ENCODE measurements around the gene SLCO1A2. TPM values are rescaled to one million over a fixed set of nuclear protein-coding genes. Genes with fewer than 3 reads are reported as not detected.

SLCO1A2 gene
- total RNA-seq, 1 experiment from 2014 or later = 0.63 TPM

DNA sequence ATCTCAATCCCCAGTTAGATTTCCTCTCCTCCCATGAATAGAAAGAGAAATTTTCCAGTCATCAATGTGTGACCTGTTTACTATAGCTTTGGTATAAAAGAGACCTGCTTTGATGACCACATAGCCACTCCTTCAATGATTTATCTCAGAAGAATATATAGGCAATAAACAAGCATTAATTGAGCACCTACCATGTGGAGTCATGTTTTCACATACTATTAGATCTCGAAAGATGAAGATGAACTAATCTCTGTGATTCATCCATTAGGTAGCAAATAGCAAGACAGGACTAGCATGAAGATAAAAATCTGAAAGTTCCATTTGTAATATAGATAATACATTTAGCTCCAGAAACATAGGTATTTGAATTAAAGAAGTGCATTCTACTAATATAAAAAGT is 40.5 kb downstream of the SLCO1A2 start:
- H3K4me3 ChIP-seq = no peak overlapping the region
- no peaks in the 10 kb centered on the region for H3K79me2 ChIP-seq (ENCODE audit: low read depth)
- H3K4me1 ChIP-seq (replicated peaks; ENCODE audit: insufficient read depth) = no peaks in the 10 kb centered on the region
- DNase-seq = no peak
- H3K27ac ChIP-seq = no peak overlapping the region
- ChIA-PET POLR2A (ENCODE audit: unreplicated experiment) (no interaction called here), CTCF (no interaction called here)
- no peaks in the 10 kb centered on the region for H3K9me2 ChIP-seq (ENCODE audit: insufficient read depth)
- no peaks in the 10 kb centered on the region for H3K36me3 ChIP-seq (ENCODE audit: low read depth)
- BruUV-seq (replicated peaks) = no TSS peak
- TF ChIP-seq, protein P1, sequence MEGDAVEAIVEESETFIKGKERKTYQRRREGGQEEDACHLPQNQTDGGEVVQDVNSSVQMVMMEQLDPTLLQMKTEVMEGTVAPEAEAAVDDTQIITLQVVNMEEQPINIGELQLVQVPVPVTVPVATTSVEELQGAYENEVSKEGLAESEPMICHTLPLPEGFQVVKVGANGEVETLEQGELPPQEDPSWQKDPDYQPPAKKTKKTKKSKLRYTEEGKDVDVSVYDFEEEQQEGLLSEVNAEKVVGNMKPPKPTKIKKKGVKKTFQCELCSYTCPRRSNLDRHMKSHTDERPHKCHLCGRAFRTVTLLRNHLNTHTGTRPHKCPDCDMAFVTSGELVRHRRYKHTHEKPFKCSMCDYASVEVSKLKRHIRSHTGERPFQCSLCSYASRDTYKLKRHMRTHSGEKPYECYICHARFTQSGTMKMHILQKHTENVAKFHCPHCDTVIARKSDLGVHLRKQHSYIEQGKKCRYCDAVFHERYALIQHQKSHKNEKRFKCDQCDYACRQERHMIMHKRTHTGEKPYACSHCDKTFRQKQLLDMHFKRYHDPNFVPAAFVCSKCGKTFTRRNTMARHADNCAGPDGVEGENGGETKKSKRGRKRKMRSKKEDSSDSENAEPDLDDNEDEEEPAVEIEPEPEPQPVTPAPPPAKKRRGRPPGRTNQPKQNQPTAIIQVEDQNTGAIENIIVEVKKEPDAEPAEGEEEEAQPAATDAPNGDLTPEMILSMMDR (conservative IDR thresholded peaks at IDR 0.05) = no peak
- TF ChIP-seq EZH2 (IDR thresholded peaks at IDR 0.05; ENCODE audit: low read depth) = no peak
- H3K4me2 ChIP-seq = no peak overlapping the region
- H3K9me3 ChIP-seq (ENCODE audit: insufficient read depth, low read depth) = no peaks in the 10 kb centered on the region
- intact Hi-C loops (cut with micrococcal nuclease; ENCODE audit: unreplicated experiment) = no loop called here
- no peaks in the 10 kb centered on the region for H4K20me1 ChIP-seq (ENCODE audit: insufficient read depth)
- H2AFZ ChIP-seq = no peak overlapping the region
- no peaks in the 10 kb centered on the region for H3K27me3 ChIP-seq (ENCODE audit: insufficient read depth, low read depth)
- H3F3A ChIP-seq (ENCODE audit: insufficient read depth, low read depth) = no peaks in the 10 kb centered on the region

DNA sequence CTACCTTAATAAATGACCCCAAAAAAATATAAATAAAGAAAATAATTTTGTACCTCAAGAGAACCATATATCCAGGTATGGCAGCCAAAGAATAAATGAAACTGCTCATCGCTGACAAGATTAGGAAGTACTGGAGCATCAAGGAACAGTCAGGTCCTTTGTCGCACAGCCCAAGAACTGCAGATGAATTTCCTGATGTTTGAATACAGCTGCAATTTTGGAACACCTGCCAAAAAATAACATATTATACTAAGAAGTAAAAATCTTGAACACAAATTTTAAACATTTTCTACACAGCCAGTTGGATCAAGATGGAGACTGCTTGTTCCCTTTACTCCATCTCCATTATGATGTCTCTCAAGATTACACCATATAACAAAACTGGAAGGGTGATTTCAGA is 42.6 kb downstream of the SLCO1A2 start:
- no peaks in the 10 kb centered on the region for H3K36me3 ChIP-seq (ENCODE audit: low read depth)
- H3K79me2 ChIP-seq (ENCODE audit: low read depth) = no peaks in the 10 kb centered on the region
- no peak overlapping the region for H2AFZ ChIP-seq
- H3K4me3 ChIP-seq = no peak overlapping the region
- POLR2A ChIA-PET (ENCODE audit: unreplicated experiment) = no interaction called here
- H3K9me2 ChIP-seq (ENCODE audit: insufficient read depth) = no peaks in the 10 kb centered on the region
- CTCF ChIA-PET = no interaction called here
- H4K20me1 ChIP-seq (ENCODE audit: insufficient read depth) = no peaks in the 10 kb centered on the region
- no peak for DNase-seq
- no peak overlapping the region for H3K27ac ChIP-seq
- BruUV-seq (replicated peaks) = no TSS peak
- no peaks in the 10 kb centered on the region for H3K4me1 ChIP-seq (replicated peaks; ENCODE audit: insufficient read depth)
- H3F3A ChIP-seq (ENCODE audit: insufficient read depth, low read depth) = no peaks in the 10 kb centered on the region
- H3K4me2 ChIP-seq = no peak overlapping the region
- H3K9me3 ChIP-seq (ENCODE audit: insufficient read depth, low read depth) = no peaks in the 10 kb centered on the region
- intact Hi-C loops (cut with micrococcal nuclease; ENCODE audit: unreplicated experiment) = no loop called here
- no peaks in the 10 kb centered on the region for H3K27me3 ChIP-seq (ENCODE audit: insufficient read depth, low read depth)
- TF ChIP-seq EZH2 (IDR thresholded peaks at IDR 0.05; ENCODE audit: low read depth) = no peak

GRCh38 chr12:21289698-21290097 is 45.0 kb downstream of the SLCO1A2 start:
- BruUV-seq (replicated peaks) = no TSS peak
- H3F3A ChIP-seq (ENCODE audit: insufficient read depth, low read depth) = no peaks in the 10 kb centered on the region
- H3K79me2 ChIP-seq (ENCODE audit: low read depth) = no peaks in the 10 kb centered on the region
- no peak overlapping the region for H2AFZ ChIP-seq
- no peaks in the 10 kb centered on the region for H3K36me3 ChIP-seq (ENCODE audit: low read depth)
- DNase-seq = no peak
- ChIA-PET CTCF (no interaction called here), POLR2A (ENCODE audit: unreplicated experiment) (no interaction called here)
- H3K9me2 ChIP-seq (ENCODE audit: insufficient read depth) = no peaks in the 10 kb centered on the region
- H4K20me1 ChIP-seq (ENCODE audit: insufficient read depth) = no peaks in the 10 kb centered on the region
- H3K4me2 ChIP-seq = no peak overlapping the region
- no peak for TF ChIP-seq EZH2 (IDR thresholded peaks at IDR 0.05; ENCODE audit: low read depth)
- TF ChIP-seq, protein P1 (conservative IDR thresholded peaks at IDR 0.05) = no peak
- no peaks in the 10 kb centered on the region for H3K9me3 ChIP-seq (ENCODE audit: insufficient read depth, low read depth)
- H3K4me1 ChIP-seq (replicated peaks; ENCODE audit: insufficient read depth) = no peaks in the 10 kb centered on the region
- intact Hi-C loops (cut with micrococcal nuclease; ENCODE audit: unreplicated experiment) = no loop called here
- H3K27ac ChIP-seq = no peak overlapping the region
- H3K27me3 ChIP-seq (ENCODE audit: insufficient read depth, low read depth) = no peaks in the 10 kb centered on the region
- no peak overlapping the region for H3K4me3 ChIP-seq

DNA sequence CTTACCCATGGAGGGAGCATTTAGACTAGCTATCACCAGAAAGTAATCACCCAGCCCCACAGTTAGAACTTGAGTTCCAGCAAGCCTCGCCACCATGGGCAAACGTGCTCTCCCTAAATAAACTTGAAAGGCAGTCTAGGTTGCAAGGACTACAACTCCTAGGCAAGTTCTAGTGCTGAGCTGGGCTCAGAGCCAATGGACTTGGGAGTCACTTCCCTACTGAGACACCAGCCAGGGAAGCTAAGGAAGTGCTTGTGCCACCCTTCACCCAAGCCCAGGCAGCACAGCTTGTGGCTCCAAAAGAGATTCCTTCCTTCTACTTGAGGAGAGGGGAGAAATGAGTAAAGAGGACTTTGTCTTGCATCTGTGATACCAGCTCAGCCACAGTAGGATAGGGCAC is 57.9 kb downstream of the SLCO1A2 start:
- no peaks in the 10 kb centered on the region for H4K20me1 ChIP-seq (ENCODE audit: insufficient read depth)
- no peaks in the 10 kb centered on the region for H3F3A ChIP-seq (ENCODE audit: insufficient read depth, low read depth)
- ChIA-PET CTCF (no interaction called here), POLR2A (ENCODE audit: unreplicated experiment) (no interaction called here)
- H3K36me3 ChIP-seq (ENCODE audit: low read depth) = no peaks in the 10 kb centered on the region
- no peaks in the 10 kb centered on the region for H3K9me3 ChIP-seq (ENCODE audit: insufficient read depth, low read depth)
- no peak overlapping the region for H3K4me2 ChIP-seq
- H3K27me3 ChIP-seq (ENCODE audit: insufficient read depth, low read depth) = no peaks in the 10 kb centered on the region
- DNase-seq = no peak
- no peaks in the 10 kb centered on the region for H3K4me1 ChIP-seq (replicated peaks; ENCODE audit: insufficient read depth)
- no peak overlapping the region for H3K4me3 ChIP-seq
- H3K27ac ChIP-seq = no peak overlapping the region
- H3K9me2 ChIP-seq (ENCODE audit: insufficient read depth) = no peaks in the 10 kb centered on the region
- no peak overlapping the region for H2AFZ ChIP-seq
- BruUV-seq (replicated peaks) = no TSS peak
- intact Hi-C loops (cut with micrococcal nuclease; ENCODE audit: unreplicated experiment) = no loop called here
- TF ChIP-seq EZH2 (IDR thresholded peaks at IDR 0.05; ENCODE audit: low read depth) = no peak
- TF ChIP-seq, protein P1 (conservative IDR thresholded peaks at IDR 0.05) = no peak
- H3K79me2 ChIP-seq (ENCODE audit: low read depth) = no peaks in the 10 kb centered on the region
